ENCODE data around the gene SLF2.

GRCh38 chr10:100907773-100908363 is 4.9 kb upstream of the SLF2 start:
- TF ChIP-seq SUZ12 (IDR thresholded peaks at IDR 0.05; ENCODE audit: extremely low read depth, insufficient read depth, insufficient read length) (no peak), ZNF274 (IDR thresholded peaks at IDR 0.05; ENCODE audit: low read depth, low read length) (no peak)
